K562 (cell line): ENCODE results near the gene EXOG. TPM values are rescaled to one million over a fixed set of nuclear protein-coding genes. Genes with fewer than 3 reads are reported as not detected.

ENCODE experiments used
- ATAC-seq: fragments of 200-7000 bp; cut with Tn5 transposase; 3 replicates; pipeline ENCODE4 v1.9.1; 2020; ENCODE audit warnings: moderate library complexity
- BruUV-seq: library from RNA; stranded (reverse); fragments of 400-500 nt; replicated peaks from 2 replicates; lab custom pipeline; 2021; lab: Mats Ljungman, UMichigan
- CTCF ChIA-PET: fragments of 300-600 bp; formaldehyde crosslinking; extraction: SDS; loops from one replicate; lab custom pipeline; 2021; ENCODE audit warnings: low intra/inter-chr PET ratio; lab: Yijun Ruan, JAX
- POLR2A ChIA-PET: fragments of 300-600, 350-650 bp; sonication (Branson Sonifier 250); formaldehyde crosslinking; extraction: SDS; loops from one replicate; lab custom pipeline; 2021; ENCODE audit warnings: antibody characterized with exemption, inconsistent platforms; lab: Yijun Ruan, JAX
- DNase-seq, 4 experiments: peaks; one replicate each; pipeline versions ENCODE4 v3.0.0 to v3.0.0-alpha.2; 2011 to 2018; ENCODE audit warnings: low spot score in 3 of 4, mixed read lengths in 3 of 4; ENCODE audit errors: extremely low read depth in 1 of 4
- FAIRE-seq: peaks from 2 replicates; lab custom pipeline; 2011; peaks lifted over from hg19 to GRCh38; lab: Jason Lieb, UNC
- H2AFZ ChIP-seq: 2 replicates; pipeline ENCODE4 v1.6.0; 2011; ENCODE audit warnings: low read depth, low read length, control low read depth, inconsistent platforms
- H3K27ac ChIP-seq: fragments of 200-600 bp; 3 replicates; pipeline ENCODE4 v1.8.0; 2011; ENCODE audit warnings: low read depth, mild to moderate bottlenecking, control low read depth, inconsistent platforms, low read length, moderate library complexity, mixed read lengths; ENCODE audit errors: extremely low read depth
- H3K27me3 ChIP-seq, 2 experiments: fragments of 300-600 bp in 1 of 2; 2 replicates in 1 of 2; 3 replicates in 1 of 2; pipeline versions ENCODE4 v1.6.0 to v1.8.0; 2011; ENCODE audit warnings: inconsistent platforms in 2 of 2, low read length in 2 of 2, mild to moderate bottlenecking in 1 of 2, mixed read lengths in 1 of 2, moderate library complexity in 1 of 2; ENCODE audit not compliant: control insufficient read depth in 2 of 2, insufficient read depth in 2 of 2
- H3K36me3 ChIP-seq: fragments of 300-600 bp; 3 replicates; pipeline ENCODE4 v1.8.0; 2011; ENCODE audit warnings: mild to moderate bottlenecking, low read length, inconsistent platforms; ENCODE audit not compliant: control insufficient read depth, insufficient read depth
- H3K4me1 ChIP-seq, 2 experiments: fragments of 200-600 bp in 1 of 2; replicated peaks in 1 of 2; 2 replicates in 1 of 2; 3 replicates in 1 of 2; pipeline versions ENCODE4 v1.5.1 to v1.8.0; 2011; ENCODE audit warnings: inconsistent platforms in 2 of 2, low read length in 2 of 2, mild to moderate bottlenecking in 1 of 2, mixed read lengths in 1 of 2, moderate library complexity in 1 of 2; ENCODE audit not compliant: control insufficient read depth in 2 of 2, insufficient read depth in 2 of 2
- H3K4me2 ChIP-seq: 2 replicates; pipeline ENCODE4 v1.6.1; 2011; ENCODE audit warnings: low read length, control low read depth, inconsistent platforms, mixed read lengths; ENCODE audit not compliant: insufficient read depth
- H3K4me3 ChIP-seq: fragments of 200-600 bp; sonication (generic), shearing (Covaris generic); 2 replicates; pipeline ENCODE4 v1.5.1; 2016; ENCODE audit warnings: control low read depth, inconsistent platforms
- H3K79me2 ChIP-seq: fragments of 200-600 bp; 3 replicates; pipeline ENCODE4 v1.8.0; 2011; ENCODE audit warnings: low read length, inconsistent platforms; ENCODE audit not compliant: control insufficient read depth, insufficient read depth
- H3K9ac ChIP-seq, 2 experiments: 2 replicates each; pipeline versions ENCODE4 v1.6.0 to v1.6.1; 2011; ENCODE audit warnings: low read depth in 2 of 2, low read length in 2 of 2, control low read depth in 1 of 2, inconsistent platforms in 1 of 2, mild to moderate bottlenecking in 1 of 2, mixed read lengths in 1 of 2; ENCODE audit not compliant: insufficient read depth in 1 of 2
- H3K9me1 ChIP-seq: one replicate; pipeline ENCODE4 v1.6.0; 2011; ENCODE audit warnings: inconsistent platforms, mild to moderate bottlenecking, low read length, moderate library complexity; ENCODE audit not compliant: control insufficient read depth, insufficient read depth
- H3K9me3 ChIP-seq: replicated peaks from 2 replicates; pipeline ENCODE4 v1.5.1; 2011; ENCODE audit warnings: low read depth, low read length, inconsistent platforms; ENCODE audit not compliant: control insufficient read depth, insufficient read depth
- H4K20me1 ChIP-seq: replicated peaks from 2 replicates; pipeline ENCODE4 v1.6.1; 2011; ENCODE audit warnings: low read length, inconsistent platforms, mixed read lengths; ENCODE audit not compliant: control insufficient read depth, insufficient read depth
- BRF1 ChIP-seq: IDR thresholded peaks from 3 replicates; pipeline ENCODE4 v1.6.1; 2011; ENCODE audit warnings: borderline replicate concordance, mild to moderate bottlenecking; ENCODE audit not compliant: insufficient read length; ENCODE audit errors: extremely low read depth
- MXI1 ChIP-seq: IDR thresholded peaks from 2 replicates; pipeline ENCODE4 v1.6.1; 2011; ENCODE audit warnings: low read depth, mild to moderate bottlenecking, improper control_type of control experiment, low read length
- MYC ChIP-seq, 2 experiments: fragments of 250-450 bp in 1 of 2; sonication (Bioruptor Pico) in 1 of 2; IDR thresholded peaks; 2 replicates each; pipeline versions ENCODE4 v1.5.1 to v1.6.1; 2012 to 2021; ENCODE audit warnings: low read depth in 2 of 2, borderline replicate concordance in 1 of 2, improper control_type of control experiment in 1 of 2, low read length in 1 of 2, mild to moderate bottlenecking in 1 of 2, moderate library complexity in 1 of 2
- NEUROD1 ChIP-seq: fragments of 150-350 bp; IDR thresholded peaks from 2 replicates; pipeline ENCODE4 v1.6.1; 2014; ENCODE audit warnings: borderline replicate concordance, low read length, low read depth; ENCODE audit not compliant: partially characterized antibody
- RBFOX2 ChIP-seq: fragments of 200-400 bp; formaldehyde crosslinking; IDR thresholded peaks from 2 replicates; pipeline ENCODE4 v1.6.1; 2017; ENCODE audit warnings: low read depth, mild to moderate bottlenecking, low read length, moderate library complexity
- RBM22 ChIP-seq: fragments of 200-400 bp; formaldehyde crosslinking; IDR thresholded peaks from 2 replicates; pipeline ENCODE4 v1.6.1; 2018; ENCODE audit warnings: low read length, low read depth; ENCODE audit not compliant: poor library complexity, severe bottlenecking
- RBM34 ChIP-seq: fragments of 200-400 bp; formaldehyde crosslinking; IDR thresholded peaks from 2 replicates; pipeline ENCODE4 v1.6.1; 2018; ENCODE audit warnings: low read length, borderline replicate concordance; ENCODE audit not compliant: insufficient read depth
- SIN3A ChIP-seq, 2 experiments: fragments of 150-350 bp in 1 of 2; IDR thresholded peaks; 2 replicates each; pipeline ENCODE4 v1.6.1; 2011 to 2016; ENCODE audit warnings: borderline replicate concordance in 2 of 2, low read depth in 2 of 2, low read length in 2 of 2, mild to moderate bottlenecking in 2 of 2, moderate library complexity in 2 of 2; ENCODE audit not compliant: control insufficient read depth in 1 of 2
- SIRT6 ChIP-seq: IDR thresholded peaks from one replicate; pipeline ENCODE4 v1.6.1; 2012; ENCODE audit warnings: low read depth, mild to moderate bottlenecking, control low read depth, inconsistent platforms, low read length, moderate library complexity
- STAG1 ChIP-seq: sonication (generic); formaldehyde crosslinking; IDR thresholded peaks from 2 replicates; pipeline ENCODE4 v1.5.0; 2020; ENCODE audit warnings: missing genetic modification reagents, borderline replicate concordance
- TCFL5 ChIP-seq: fragments of 250-450 bp; sonication (Bioruptor Pico); conservative IDR thresholded peaks from 2 replicates; pipeline ENCODE4 v1.6.1; 2021; ENCODE audit warnings: mild to moderate bottlenecking, moderate library complexity, matching md5 sums
- THAP12 ChIP-seq: fragments of 250-450 bp; sonication (Bioruptor Pico); IDR thresholded peaks from 2 replicates; pipeline ENCODE4 v1.9.0; 2021; ENCODE audit warnings: mild to moderate bottlenecking, inconsistent platforms
- USF2 ChIP-seq: sonication (generic); formaldehyde crosslinking; IDR thresholded peaks from 2 replicates; pipeline ENCODE4 v1.5.0; 2020; ENCODE audit warnings: missing genetic modification reagents
- ZNF282 ChIP-seq: sonication (generic); formaldehyde crosslinking; IDR thresholded peaks from 2 replicates; pipeline ENCODE4 v1.8.1; 2023; ENCODE audit warnings: missing genetic modification reagents
- ZNF785 ChIP-seq: fragments of 250-450 bp; sonication (Bioruptor Pico); IDR thresholded peaks from 2 replicates; pipeline ENCODE4 v1.4.0; 2020; ENCODE audit warnings: mild to moderate bottlenecking
- WGBS: fragments of 100-300 bp; shearing (Covaris generic); methylation state at CpG from one replicate; pipeline ENCODE4 v1.1.6; 2016; ENCODE audit warnings: low coverage, mixed read lengths; ENCODE audit not compliant: insufficient coverage; ENCODE audit errors: missing lambda C conversion rate; 5-methylcytosine and 5-hydroxymethylcytosine counted together
- in situ Hi-C: fragments of 300-500 bp; cut with MboI; formaldehyde crosslinking; loops from 4 replicates; pipeline ENCODE4 v1.15.0; 2018; ENCODE audit warnings: inconsistent platforms, mixed read lengths
- intact Hi-C: fragments of 100-400 bp; cut with micrococcal nuclease; formaldehyde crosslinking; loops from 2 replicates; pipeline ENCODE4 v1.14.2; 2022
- polyA plus RNA-seq, 8 experiments: library from polyadenylated mRNA; depleted of rRNA in 4 of 8; stranded (reverse) in 5 of 8; unstranded in 3 of 8; fragments of >200 nt; fragmentation: Nextera tagmentation in 2 of 8; fragmentation: Illumina TruSeq in 1 of 8; extraction: Ambion mirVana in 2 of 8; extraction: Trizol in 1 of 8; gene quantifications; 2 replicates each; pipeline versions ENCODE4 v1.2.1 to v1.2.3, GENCODE V29; 2011 to 2014; ENCODE audit warnings: inconsistent platforms in 1 of 8, missing spikeins in 1 of 8
- total RNA-seq, 7 experiments: library from RNA; depleted of rRNA in 6 of 7; stranded (reverse); fragments of >200 nt in 6 of 7; fragmentation: Illumina TruSeq in 2 of 7; extraction: Trizol in 2 of 7; gene quantifications; 2 replicates each; pipeline versions ENCODE4 v1.2.1 to v1.2.3, GENCODE V29; 2011 to 2021; ENCODE audit warnings: low replicate concordance in 1 of 7

Gene EXOG
- total and polyA plus RNA-seq, 9 of the 15 experiments (the other 6 are each of a cell fraction or from before 2014, with no cell fraction given): 10.8 to 21.7 (median 14.8) TPM

- TF ChIP-seq USF2 (CRISPR knock-in tag) (peak; percentile 2; the same call in 1 of the 2 replicates), BRF1 (no peak), ZNF282 (no peak), TCFL5 (CRISPR knock-in tag) (no peak)
These were observed 41.8 kb upstream of the EXOG start (continued) for GRCh38 chr3:38454178-38454883.

- peak overlapping the region; percentile 89 for H3K4me2 ChIP-seq
- peaks cover 27 to 38% of the 10 kb centered on the region in 2 experiments for H3K4me1 ChIP-seq
- H2AFZ ChIP-seq: peak overlapping the region; percentile 89
- H4K20me1 ChIP-seq: peaks cover 34% of the 10 kb centered on the region
- ATAC-seq (peak; percentile 62), FAIRE-seq (no peak), DNase-seq (peak; percentile 74 to 87 (median 84))
- peaks cover 50% of the 10 kb centered on the region for H3K79me2 ChIP-seq
- ChIA-PET CTCF (no interaction called here), POLR2A (interaction anchor here (0.8 to 1.4 kb wide), 3 partner anchors 9 to 89 kb away, joined by 3 read pairs; no protein-coding TSS in a partner anchor)
- H3K9me1 ChIP-seq: peaks cover 5% of the 10 kb centered on the region
- WGBS: 3% methylated on average over 70 of the region's 72 CpGs
- intact Hi-C loops: loop anchor here (5.0 kb wide), 1 partner anchor 108 kb away; the partner anchor contains the start of gene XYLB
- in situ Hi-C loops: no loop called here
- H3K27me3 ChIP-seq: no peaks in the 10 kb centered on the region
- BruUV-seq: TSS peak; percentile 70
- no peaks in the 10 kb centered on the region for H3K9me3 ChIP-seq
- H3K27ac ChIP-seq: peak overlapping the region; percentile 92
- no peaks in the 10 kb centered on the region for H3K36me3 ChIP-seq
- peak overlapping the region; percentile 72 for H3K4me3 ChIP-seq
- peak overlapping the region; percentile 92 to 98 for H3K9ac ChIP-seq
- TF ChIP-seq RBFOX2: peak; percentile 1; the same call in 1 of the 2 replicates
- peak; percentile 1 for TF ChIP-seq RBM22
- no peak for TF ChIP-seq RBM34
- no peak; the same call in 1 of the 2 replicates for TF ChIP-seq MYC (IDR thresholded peaks at IDR 0.05; ENCODE audit: low read depth, low read length)
- peak; percentile 69 for TF ChIP-seq MYC (CRISPR knock-in tag; IDR thresholded peaks at IDR 0.05; ENCODE audit: borderline replicate concordance, low read depth)
- TF ChIP-seq NEUROD1: no peak
- no peak; the same call in 1 of the 2 replicates for TF ChIP-seq THAP12 (CRISPR knock-in tag)
- TF ChIP-seq SIRT6: no peak
- TF ChIP-seq SIN3A (IDR thresholded peaks at IDR 0.05; ENCODE audit: borderline replicate concordance in 2 of 2, control insufficient read depth in 1 of 2, low read depth in 2 of 2, low read length in 2 of 2): peak in 1 of 2 experiments; percentile 23; a peak in 1 of 4 replicates
- TF ChIP-seq MXI1: no peak
- TF ChIP-seq ZNF785 (CRISPR knock-in tag): no peak
- no peak for TF ChIP-seq STAG1 (CRISPR knock-in tag)
These were observed 41.1 kb upstream of the EXOG start for GRCh38 chr3:38454884-38455638.
